Activated CD4-positive, alpha-beta T cell treated with anti-CD3 and anti-CD28 coated beads, Interleukin-2, amount 50 U/mL, for 16 hours (primary cell): ENCODE data around the gene MUSK.

Experiments
- DNase-seq: peaks from one replicate; pipeline ENCODE4 v3.0.0-alpha.2; 2020

The MUSK gene

GRCh38 chr9:110700953-110701352 lies 32.4 kb downstream of the MUSK start:
- DNase-seq, result no peak

GRCh38 chr9:110703669-110704068 lies 35.1 kb downstream of the MUSK start:
- DNase-seq, result no peak

- DNase-seq, result no peak
Measured at GRCh38 chr9:110707419-110707818, 38.8 kb downstream of the MUSK start.

GRCh38 chr9:110710420-110710819 lies 41.8 kb downstream of the MUSK start:
- DNase-seq, result no peak

GRCh38 chr9:110712955-110713354 lies 44.4 kb downstream of the MUSK start:
- no peak for DNase-seq

- no peak for DNase-seq
Measured at GRCh38 chr9:110714314-110714713, 45.7 kb downstream of the MUSK start.

GRCh38 chr9:110728058-110728457 lies 59.5 kb downstream of the MUSK start:
- no peak for DNase-seq

GRCh38 chr9:110729641-110730040 lies 61.0 kb downstream of the MUSK start:
- DNase-seq, result no peak

- DNase-seq, result no peak
Measured at GRCh38 chr9:110731437-110732028, 62.9 kb downstream of the MUSK start.

- DNase-seq, result no peak
Measured at GRCh38 chr9:110738982-110739381, 70.4 kb downstream of the MUSK start.

- no peak for DNase-seq
Measured at GRCh38 chr9:110742741-110743371, 74.3 kb downstream of the MUSK start.

GRCh38 chr9:110744715-110745384 lies 76.3 kb downstream of the MUSK start:
- no peak for DNase-seq

GRCh38 chr9:110745676-110746075 lies 77.1 kb downstream of the MUSK start:
- no peak for DNase-seq

- DNase-seq, result no peak
Measured at GRCh38 chr9:110746211-110746930, 77.8 kb downstream of the MUSK start.

GRCh38 chr9:110748251-110748893 lies 79.8 kb downstream of the MUSK start:
- no peak for DNase-seq

GRCh38 chr9:110750272-110750671 lies 81.7 kb downstream of the MUSK start:
- no peak for DNase-seq

GRCh38 chr9:110751971-110752370 lies 83.4 kb downstream of the MUSK start:
- DNase-seq, result no peak

GRCh38 chr9:110752766-110753165 lies 84.2 kb downstream of the MUSK start:
- no peak for DNase-seq

GRCh38 chr9:110753731-110754231 lies 85.2 kb downstream of the MUSK start:
- DNase-seq, result no peak

GRCh38 chr9:110755179-110755578 lies 86.6 kb downstream of the MUSK start:
- DNase-seq, result no peak

- DNase-seq, result no peak
Measured at GRCh38 chr9:110758201-110758600, 89.6 kb downstream of the MUSK start.

- DNase-seq, result no peak
Measured at GRCh38 chr9:110762783-110763182, 94.2 kb downstream of the MUSK start.

- no peak for DNase-seq
Measured at GRCh38 chr9:110763568-110763967, 95.0 kb downstream of the MUSK start.
